LoVo (cell line): ENCODE measurements around the gene CCL11.

Experiments used
- DNase-seq: peaks from one replicate; pipeline ENCODE4 v3.0.0-alpha.2; 2016; ENCODE audit warnings: low spot score

Gene CCL11

DNA sequence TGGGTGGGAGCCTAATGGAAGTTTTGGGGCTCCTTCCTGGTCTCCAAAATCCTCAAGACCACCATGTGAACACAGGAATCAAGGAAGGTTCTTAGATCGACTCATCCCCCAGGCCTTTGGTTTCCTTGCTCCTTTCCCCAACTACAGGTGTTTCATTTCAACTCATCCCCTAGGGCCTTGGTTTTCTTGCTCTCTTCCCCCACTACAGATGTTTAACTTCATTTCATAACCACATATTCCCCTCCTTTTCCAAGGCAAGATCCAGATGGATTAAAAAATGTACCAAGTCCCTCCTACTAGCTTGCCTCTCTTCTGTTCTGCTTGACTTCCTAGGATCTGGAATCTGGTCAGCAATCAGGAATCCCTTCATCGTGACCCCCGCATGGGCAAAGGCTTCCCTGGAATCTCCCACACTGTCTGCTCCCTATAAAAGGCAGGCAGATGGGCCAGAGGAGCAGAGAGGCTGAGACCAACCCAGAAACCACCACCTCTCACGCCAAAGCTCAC lies at the start of gene CCL11:
CCL11 (plus strand) TSS at position 457 of the 507 bp plus-strand sequence. CDS start 67 bp downstream, outside the sequence.
- DNase-seq, result no peak

GRCh38 chr17:34236281-34236892 lies 49.2 kb upstream of the CCL11 start:
- no peak for DNase-seq

DNA sequence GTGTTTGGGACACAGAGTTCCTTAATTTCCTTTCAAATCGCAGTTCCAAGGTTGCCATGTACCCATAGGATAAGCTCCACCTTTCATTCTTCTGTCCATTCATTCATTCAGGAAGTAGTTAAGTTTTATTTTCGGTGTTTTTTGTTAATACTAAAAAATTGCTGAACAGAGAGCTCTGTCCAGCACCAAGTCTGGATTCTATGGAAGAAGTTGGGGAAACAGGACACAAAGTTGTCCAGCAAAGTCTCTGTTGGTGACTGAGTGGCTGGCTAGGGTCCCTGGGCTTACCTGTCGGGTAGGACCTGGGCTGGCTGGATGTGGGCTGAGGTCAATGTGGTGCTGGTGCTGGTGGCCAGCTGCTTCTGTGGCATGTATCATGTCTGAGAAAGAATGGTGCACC lies 48.1 kb upstream of the CCL11 start:
- DNase-seq, result no peak

GRCh38 chr17:34241062-34241461 lies 44.5 kb upstream of the CCL11 start:
- no peak for DNase-seq

DNA sequence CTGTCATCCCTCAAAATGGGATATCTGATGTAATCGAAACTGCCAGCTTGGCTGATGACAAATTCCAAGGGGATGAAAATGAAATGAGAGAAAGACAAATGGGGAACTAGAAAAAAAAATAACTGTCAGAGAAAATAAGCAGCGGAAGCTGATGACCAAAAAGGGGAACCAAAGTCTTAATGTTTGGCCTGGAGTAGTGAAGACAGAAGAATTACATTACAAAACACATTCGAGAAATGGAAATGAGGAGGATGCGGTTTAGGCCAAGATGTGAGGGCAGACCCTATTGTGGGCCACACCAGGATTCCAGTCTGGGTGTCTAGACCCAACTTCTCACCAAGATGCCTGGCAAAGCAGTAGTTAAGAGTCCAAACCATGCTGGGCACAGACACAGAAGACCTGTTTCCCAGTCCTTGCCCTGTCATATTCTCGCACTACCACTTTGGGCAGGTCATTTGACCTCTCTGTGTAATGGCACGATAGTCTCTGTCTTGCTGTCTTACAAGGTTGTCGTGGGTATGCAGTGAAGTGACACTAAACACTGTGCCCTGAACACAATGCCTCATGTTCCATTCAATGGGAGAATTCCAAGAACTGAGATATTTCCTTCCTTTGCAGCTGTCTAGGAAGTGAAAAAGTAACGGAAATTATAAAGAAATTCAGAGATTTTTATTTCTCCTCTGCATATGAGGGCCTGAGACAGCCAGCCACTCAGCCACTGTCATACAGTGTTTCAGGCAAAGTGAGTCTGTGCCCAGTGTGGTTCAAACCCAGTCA lies 42.8 kb upstream of the CCL11 start:
- DNase-seq, result no peak

- no peak for DNase-seq
Observed at GRCh38 chr17:34243364-34244320, 41.9 kb upstream of the CCL11 start.

DNA sequence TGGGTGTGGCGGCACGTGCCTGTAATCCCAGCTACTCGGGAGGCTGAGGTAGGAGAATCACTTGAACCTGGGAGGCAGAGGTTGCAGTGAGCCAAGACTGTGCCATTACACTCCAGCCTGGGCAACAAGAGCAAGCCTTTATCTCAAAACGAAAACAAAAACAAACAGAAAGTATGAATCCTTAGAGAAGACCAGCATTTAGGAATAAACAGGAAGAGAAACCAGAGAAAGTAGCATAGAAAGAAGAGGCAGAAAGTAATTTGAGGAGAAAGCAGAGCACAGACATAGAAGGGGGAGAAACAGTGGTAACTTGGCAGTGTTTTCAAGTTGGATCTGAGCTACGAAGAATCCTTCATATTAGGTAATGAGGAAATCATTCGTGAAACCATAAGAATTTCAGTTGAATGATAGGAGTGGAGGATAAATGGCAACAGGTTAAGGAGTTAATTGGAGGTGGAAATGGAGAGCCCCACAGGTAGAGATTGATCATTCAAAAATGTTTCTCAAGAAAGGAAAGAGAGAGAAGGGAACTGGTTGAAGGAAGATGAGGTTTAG lies 40.1 kb upstream of the CCL11 start:
- DNase-seq, result no peak

- DNase-seq, result no peak
Observed at GRCh38 chr17:34246446-34246845, 39.1 kb upstream of the CCL11 start.

- no peak for DNase-seq
Observed at GRCh38 chr17:34246881-34247280, 38.7 kb upstream of the CCL11 start.

- no peak for DNase-seq
Observed at GRCh38 chr17:34248511-34249024, 37.0 kb upstream of the CCL11 start.

DNA sequence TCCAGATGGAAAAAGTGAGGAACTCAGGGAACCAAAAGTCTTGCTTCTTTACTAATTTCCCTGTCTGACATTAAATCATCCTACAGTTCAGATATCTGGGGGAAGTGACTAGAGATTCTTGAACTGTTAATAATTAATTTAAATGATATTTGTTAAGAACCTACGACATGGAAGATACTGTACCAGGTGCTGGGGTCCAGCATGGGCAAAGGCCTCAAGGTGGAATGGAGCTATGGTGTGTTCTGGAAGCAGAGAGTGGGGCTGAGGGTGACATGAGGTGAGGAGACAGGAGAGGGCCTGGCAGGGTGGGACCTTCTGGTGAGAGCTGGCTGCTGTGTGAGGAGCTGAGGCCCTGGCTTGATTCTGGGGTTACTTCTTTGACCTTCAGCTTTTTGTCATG lies 36.5 kb upstream of the CCL11 start:
- DNase-seq, result no peak

GRCh38 chr17:34249478-34249877 lies 36.1 kb upstream of the CCL11 start:
- no peak for DNase-seq

GRCh38 chr17:34251186-34251585 lies 34.4 kb upstream of the CCL11 start:
- no peak for DNase-seq

GRCh38 chr17:34252095-34252443 lies 33.5 kb upstream of the CCL11 start:
- no peak for DNase-seq

GRCh38 chr17:34252444-34253138 lies 33.0 kb upstream of the CCL11 start:
- peak; percentile 24 for DNase-seq

DNA sequence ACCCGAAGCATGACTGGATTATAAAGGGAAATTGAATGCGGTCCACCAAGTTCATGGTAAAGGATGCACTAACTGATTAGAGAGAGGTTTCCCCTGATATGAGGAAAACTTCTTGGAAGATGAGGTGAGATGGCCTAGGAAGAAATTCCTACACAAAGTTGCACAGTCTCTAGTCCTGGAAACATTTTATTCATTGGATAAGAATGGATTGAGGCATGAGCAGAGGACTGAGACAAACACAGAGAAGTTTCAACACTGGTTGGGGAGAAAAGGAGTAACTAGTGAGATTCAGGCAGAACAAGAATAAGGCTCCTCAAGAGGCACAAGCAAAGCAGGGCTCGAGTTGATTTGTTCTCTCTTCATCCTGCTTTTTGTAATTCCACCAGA lies 32.4 kb upstream of the CCL11 start:
- DNase-seq, result no peak

- no peak for DNase-seq
Observed at GRCh38 chr17:34254146-34254545, 31.4 kb upstream of the CCL11 start.

DNA sequence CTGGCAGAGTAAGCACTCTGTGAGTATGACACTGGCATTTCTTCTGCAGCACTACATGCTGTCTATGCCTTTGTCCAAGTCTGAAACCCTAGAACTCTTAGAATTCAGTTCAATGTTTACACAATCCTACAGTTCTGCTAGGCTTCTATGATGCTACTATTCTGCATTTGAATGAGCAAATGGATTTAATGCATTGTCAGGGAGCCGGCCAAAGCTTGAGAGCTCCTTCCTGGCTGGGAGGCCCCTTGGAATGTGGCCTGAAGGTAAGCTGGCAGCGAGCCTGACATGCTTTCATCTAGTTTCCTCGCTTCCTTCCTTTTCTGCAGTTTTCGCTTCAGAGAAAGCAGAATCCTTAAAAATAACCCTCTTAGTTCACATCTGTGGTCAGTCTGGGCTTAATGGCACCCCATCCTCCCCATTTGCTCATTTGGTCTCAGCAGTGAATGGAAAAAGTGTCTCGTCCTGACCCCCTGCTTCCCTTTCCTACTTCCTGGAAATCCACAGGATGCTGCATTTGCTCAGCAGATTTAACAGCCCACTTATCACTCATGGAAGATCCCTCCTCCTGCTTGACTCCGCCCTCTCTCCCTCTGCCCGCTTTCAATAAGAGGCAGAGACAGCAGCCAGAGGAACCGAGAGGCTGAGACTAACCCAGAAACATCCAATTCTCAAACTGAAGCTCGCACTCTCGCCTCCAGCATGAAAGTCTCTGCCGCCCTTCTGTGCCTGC lies 30.7 kb upstream of the CCL11 start, which contains the start of gene CCL2:
CCL2 (plus strand) TSS at position 635 of the 730 bp plus-strand sequence; CDS start at position 700, 65 bp downstream.
- no peak for DNase-seq

- no peak for DNase-seq
Observed at GRCh38 chr17:34255381-34255732, 30.2 kb upstream of the CCL11 start.

GRCh38 chr17:34255841-34256240 lies 29.7 kb upstream of the CCL11 start:
- no peak for DNase-seq
